Kidney (tissue), 14 donors: ENCODE data around the gene BCKDHA. TPM values are rescaled to one million over a fixed set of nuclear protein-coding genes. Genes with fewer than 3 reads are reported as not detected.
A peak's percentile ranks its signal among the peaks of the same experiment; 100 is the strongest.

ENCODE experiments used
- DNase-seq, 5 donors: peaks; one replicate each; pipeline ENCODE4 v3.0.0-alpha.2; 2013 to 2020
- FAIRE-seq: peaks from 2 replicates; lab custom pipeline; 2012; peaks lifted over from hg19 to GRCh38; lab: Jason Lieb, UNC
- H3K27ac ChIP-seq, 2 donors: one replicate each; pipeline ENCODE4 v1.7.0; 2013; ENCODE audit warnings: low read depth in 2 of 2, low read length in 2 of 2, inconsistent platforms in 1 of 2
- H3K27me3 ChIP-seq: one replicate; pipeline ENCODE4 v1.7.1; 2013; ENCODE audit warnings: low read length, inconsistent platforms; ENCODE audit not compliant: control insufficient read depth, insufficient read depth
- H3K36me3 ChIP-seq, 3 donors: one replicate each; pipeline versions ENCODE4 v1.7.0 to v1.7.1; 2013; ENCODE audit warnings: low read length in 3 of 3, control low read depth in 1 of 3, inconsistent platforms in 1 of 3; ENCODE audit not compliant: insufficient read depth in 3 of 3, control insufficient read depth in 2 of 3
- H3K4me1 ChIP-seq, 3 donors: one replicate each; pipeline versions ENCODE4 v1.7.0 to v1.7.1; 2013; ENCODE audit warnings: low read length in 3 of 3, inconsistent platforms in 1 of 3, low read depth in 1 of 3; ENCODE audit not compliant: control insufficient read depth in 2 of 3, insufficient read depth in 2 of 3
- H3K4me3 ChIP-seq, 3 donors: one replicate each; pipeline versions ENCODE4 v1.7.0 to v1.8.1; 2013; ENCODE audit warnings: low read length in 3 of 3, control low read depth in 1 of 3, inconsistent platforms in 1 of 3
- H3K9ac ChIP-seq, 3 donors: one replicate each; pipeline versions ENCODE4 v1.7.0 to v1.7.1; 2013; ENCODE audit warnings: low read length in 3 of 3, control low read depth in 1 of 3, inconsistent platforms in 1 of 3
- H3K9me3 ChIP-seq, 3 donors: one replicate each; pipeline versions ENCODE4 v1.7.0 to v1.7.1; 2013; ENCODE audit warnings: low read length in 3 of 3, control low read depth in 1 of 3, inconsistent platforms in 1 of 3; ENCODE audit not compliant: control insufficient read depth in 2 of 3, insufficient read depth in 1 of 3
- intact Hi-C: fragments of 100-400 bp; cut with DNase I; formaldehyde crosslinking; loops from one replicate; pipeline ENCODE4 v1.11.1; 2022
- polyA plus RNA-seq: library from polyadenylated mRNA; stranded (reverse); fragments of 350-450 nt; fragmentation: Illumina TruSeq; extraction: RNeasy Lipid Tissue Mini Kit (QIAGEN cat#74804); gene quantifications from one replicate; pipeline ENCODE4 v1.2.3, GENCODE V29; 2014; ENCODE audit warnings: low read depth, low replicate concordance; ENCODE audit not compliant: insufficient read depth
- total RNA-seq: library from RNA; stranded (reverse); fragmentation: NEBNext Ultra II Directional; extraction: Animal tissue kit (Norgen Biotek cat#: 25700); gene quantifications from one replicate; pipeline ENCODE4 v1.2.1, GENCODE V29; 2021
- TF ChIP-seq, protein P1 (sequence below): IDR thresholded peaks from 3 replicates; pipeline ENCODE4 v1.5.1; 2012; ENCODE audit warnings: mild to moderate bottlenecking, moderate library complexity, borderline replicate concordance; ENCODE audit not compliant: insufficient read depth; ENCODE audit errors: extremely low read depth
- donor health status: control.
- donor health status: control.
- donor health status: control.
- donor health status: control.
- donor health status: control.
- donor health status: DM: yes; HTN: yes; CAD: no.
- donor health status: Normal renal cell carcinoma (clear cell type).

Gene BCKDHA
- total and polyA plus RNA-seq, 2 donors from 2014 or later: 30.9 to 72.2 TPM

DNA sequence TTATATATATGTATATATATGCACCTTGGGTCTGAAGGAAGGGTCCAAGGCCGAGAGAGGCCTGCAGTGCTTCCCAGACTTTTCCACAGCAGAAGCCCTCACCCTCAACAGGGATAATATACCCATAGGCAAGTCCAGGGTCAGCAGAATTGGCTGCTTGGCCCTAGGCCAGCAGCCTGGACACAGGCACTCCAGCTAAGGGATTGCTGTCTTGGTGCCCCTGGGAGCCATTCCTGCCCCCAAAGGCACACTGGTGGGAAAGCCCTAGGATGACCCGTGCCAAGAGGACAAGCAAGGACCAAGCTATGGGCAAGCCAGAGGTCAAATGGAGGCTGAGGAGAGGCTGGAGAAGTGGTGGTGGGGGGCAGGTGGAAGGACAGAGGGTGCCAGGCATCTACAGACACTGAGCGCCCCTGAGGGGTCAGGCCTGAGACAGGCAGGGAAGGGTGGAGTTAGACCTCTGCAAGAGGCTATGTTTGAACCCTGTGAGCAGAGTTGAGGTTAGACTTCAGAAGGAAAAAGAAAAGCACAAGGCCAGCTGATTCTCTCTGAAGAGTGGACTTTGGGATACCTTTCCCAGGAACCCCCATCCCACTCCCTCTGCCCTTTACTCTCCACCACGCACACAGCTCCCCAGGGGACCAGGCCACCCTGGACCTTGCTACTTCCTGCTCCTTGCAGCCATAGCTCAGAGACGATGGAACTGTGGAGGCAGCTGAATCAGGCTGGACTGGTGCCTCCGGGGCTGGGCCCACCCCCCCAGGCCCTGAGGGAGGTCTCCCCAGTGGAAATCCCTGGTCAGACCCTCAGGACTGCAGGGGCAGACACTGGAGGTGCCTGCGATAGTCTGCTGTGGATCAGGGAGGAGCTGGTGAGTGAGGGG is 45.1 kb downstream of the BCKDHA start, which contains the start of gene ERICH4:
TSS of gene ERICH4 (plus strand) at position 684 of the 883 bp plus-strand sequence. CDS start at position 698, 14 bp downstream.
- no peaks in the 10 kb centered on the region for H3K9me3 ChIP-seq
- peak within 1 kb of the TSS; percentile 20 to 52 (median 38) for H3K4me3 ChIP-seq
- TF ChIP-seq, protein P1, sequence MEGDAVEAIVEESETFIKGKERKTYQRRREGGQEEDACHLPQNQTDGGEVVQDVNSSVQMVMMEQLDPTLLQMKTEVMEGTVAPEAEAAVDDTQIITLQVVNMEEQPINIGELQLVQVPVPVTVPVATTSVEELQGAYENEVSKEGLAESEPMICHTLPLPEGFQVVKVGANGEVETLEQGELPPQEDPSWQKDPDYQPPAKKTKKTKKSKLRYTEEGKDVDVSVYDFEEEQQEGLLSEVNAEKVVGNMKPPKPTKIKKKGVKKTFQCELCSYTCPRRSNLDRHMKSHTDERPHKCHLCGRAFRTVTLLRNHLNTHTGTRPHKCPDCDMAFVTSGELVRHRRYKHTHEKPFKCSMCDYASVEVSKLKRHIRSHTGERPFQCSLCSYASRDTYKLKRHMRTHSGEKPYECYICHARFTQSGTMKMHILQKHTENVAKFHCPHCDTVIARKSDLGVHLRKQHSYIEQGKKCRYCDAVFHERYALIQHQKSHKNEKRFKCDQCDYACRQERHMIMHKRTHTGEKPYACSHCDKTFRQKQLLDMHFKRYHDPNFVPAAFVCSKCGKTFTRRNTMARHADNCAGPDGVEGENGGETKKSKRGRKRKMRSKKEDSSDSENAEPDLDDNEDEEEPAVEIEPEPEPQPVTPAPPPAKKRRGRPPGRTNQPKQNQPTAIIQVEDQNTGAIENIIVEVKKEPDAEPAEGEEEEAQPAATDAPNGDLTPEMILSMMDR: no peak
- no peaks in the 10 kb centered on the region for H3K27me3 ChIP-seq
- peak in 1 of 5 donors; percentile 17 for DNase-seq
- no peak within 1 kb of the TSS for H3K9ac ChIP-seq
- peak within 1 kb of the TSS in 1 of 2 donors; percentile 43 for H3K27ac ChIP-seq
- no peaks in the 10 kb centered on the region for H3K36me3 ChIP-seq
- intact Hi-C loops: loop anchor here (10.0 kb wide), 1 partner anchor 132 kb away; the partner anchor contains the start of gene CEACAM21
- no peak for FAIRE-seq
- H3K4me1 ChIP-seq: peaks cover 0 to 3% (median 0%) of the 10 kb centered on the region in 3 donors

GRCh38 chr19:41443813-41444455 is 46.3 kb downstream of the BCKDHA start:
- intact Hi-C loops: loop anchor here (10.0 kb wide), 1 partner anchor 131 kb away; the partner anchor contains the start of gene CEACAM21
- Histone ChIP-seq H3K9me3 (no peaks in the 10 kb centered on the region), H3K9ac (no peak overlapping the region), H3K27ac (no peak overlapping the region), H3K27me3 (no peaks in the 10 kb centered on the region), H3K4me3 (peak overlapping the region in 2 of 3 donors; percentile 38 to 52), H3K4me1 (peaks cover 0 to 3% (median 0%) of the 10 kb centered on the region in 3 donors), H3K36me3 (no peaks in the 10 kb centered on the region)
- TF ChIP-seq, protein P1: no peak
- FAIRE-seq: no peak
- no peak for DNase-seq

- TF ChIP-seq, protein P1: no peak
- Histone ChIP-seq H3K4me3 (no peak overlapping the region), H3K27me3 (no peaks in the 10 kb centered on the region), H3K4me1 (peaks cover 0 to 3% (median 0%) of the 10 kb centered on the region in 3 donors), H3K27ac (no peak overlapping the region), H3K36me3 (no peaks in the 10 kb centered on the region), H3K9ac (no peak overlapping the region), H3K9me3 (no peaks in the 10 kb centered on the region)
- FAIRE-seq (no peak), DNase-seq (no peak)
- intact Hi-C loops: loop anchor here (10.0 kb wide), 1 partner anchor 129 kb away; the partner anchor contains the start of gene CEACAM21
Measured at GRCh38 chr19:41445575-41445974, 48.0 kb downstream of the BCKDHA start.
